Erythroblast (primary cell): ENCODE data around the gene MC1R.
"Not testable (repeated sequence)": the region's sequence is repeated elsewhere in the genome, so short reads cannot be mapped to it uniquely, and the experiment has no call there.

Experiments used
- DNase-seq, 2 experiments: peaks; one replicate each; lab custom pipeline; 2025; lab: John Stamatoyannopoulos, UW
- GATA1 ChIP-seq: IDR thresholded peaks from 2 replicates; pipeline ENCODE4 v1.6.1; 2011; ENCODE audit warnings: low read depth, mild to moderate bottlenecking, control low read depth, low read length, moderate library complexity
- POLR2A ChIP-seq: IDR thresholded peaks from 2 replicates; pipeline ENCODE4 v1.6.1; 2011; ENCODE audit warnings: mild to moderate bottlenecking, low read length

Gene MC1R

GRCh38 chr16:89923640-89924296 lies 5.1 kb downstream of the MC1R start:
- DNase-seq: no peak
- no peak for TF ChIP-seq POLR2A
- TF ChIP-seq GATA1: no peak

- peak; percentile 48 to 57 for DNase-seq
- no peak for TF ChIP-seq GATA1
- no peak for TF ChIP-seq POLR2A
Observed at GRCh38 chr16:89924297-89924924, 5.7 kb downstream of the MC1R start.

DNA sequence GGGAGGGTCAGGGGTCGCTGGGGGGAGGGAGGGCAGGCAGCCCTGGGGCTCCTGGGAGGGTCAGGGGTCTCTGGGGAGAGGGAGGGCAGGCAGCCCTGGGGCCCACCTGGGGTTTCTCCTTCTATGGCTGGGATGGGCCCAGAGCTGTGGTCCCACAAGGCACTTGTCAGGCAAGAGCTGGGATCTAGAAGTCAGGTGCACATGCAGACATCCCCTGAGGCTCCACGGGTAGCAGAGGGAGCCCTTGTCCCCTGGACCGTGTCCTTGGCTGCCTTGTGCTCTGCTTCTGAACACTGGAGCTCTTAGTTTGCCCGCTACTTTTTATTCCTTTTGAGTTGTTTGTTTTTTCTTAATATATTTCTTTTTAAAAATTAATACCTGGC lies 6.3 kb downstream of the MC1R start:
- no peak for TF ChIP-seq GATA1
- TF ChIP-seq POLR2A: no peak
- no peak for DNase-seq

GRCh38 chr16:89925596-89926079 lies 7.0 kb downstream of the MC1R start:
- DNase-seq: no peak

GRCh38 chr16:89931305-89931896 lies 12.7 kb downstream of the MC1R start:
- no peak for DNase-seq
- TF ChIP-seq GATA1: no peak
- TF ChIP-seq POLR2A: no peak

More at GRCh38 chr16:89925596-89926079, 7.0 kb downstream of the MC1R start:
- TF ChIP-seq POLR2A (no peak), GATA1 (no peak)

DNA sequence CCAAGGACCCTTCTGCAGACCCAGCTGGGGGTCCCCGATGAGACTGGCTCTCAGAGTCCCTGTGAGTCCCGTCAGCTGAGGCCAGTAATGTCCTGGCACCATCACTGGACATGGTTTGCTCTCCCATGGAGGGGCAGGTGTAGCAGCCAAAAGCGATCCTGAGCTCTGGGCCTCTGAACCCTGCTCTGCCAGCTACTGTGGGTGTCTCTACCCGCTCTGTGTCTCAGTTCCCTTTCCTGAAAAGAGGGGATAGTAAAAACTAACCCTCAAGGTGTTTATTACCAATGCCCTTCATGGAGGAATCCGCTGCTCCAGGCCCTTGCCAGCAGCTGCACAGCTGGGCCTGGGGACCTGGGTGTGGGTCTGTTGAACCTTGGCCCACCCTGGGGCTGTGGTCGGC lies 13.3 kb downstream of the MC1R start:
- no peak for DNase-seq
- TF ChIP-seq GATA1 (no peak), POLR2A (no peak)

DNA sequence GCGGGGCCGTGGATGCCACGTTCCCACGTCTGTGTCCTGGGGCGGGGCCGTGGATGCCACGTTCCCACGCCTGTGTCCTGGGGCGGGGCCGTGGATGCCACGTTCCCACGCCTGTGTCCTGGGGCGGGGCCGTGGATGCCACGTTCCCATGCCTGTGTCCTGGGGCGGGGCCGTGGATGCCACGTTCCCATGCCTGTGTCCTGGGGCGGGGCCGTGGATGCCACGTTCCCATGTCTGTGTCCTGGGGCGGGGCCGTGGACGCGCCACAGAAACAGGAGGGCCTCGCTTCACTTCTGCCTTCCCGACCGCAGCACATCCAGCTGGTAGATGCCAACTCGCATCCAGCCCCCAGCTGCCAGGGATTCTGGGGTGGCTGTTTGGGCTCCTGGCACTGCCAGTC lies 15.4 kb downstream of the MC1R start:
- DNase-seq: not testable (repeated sequence)

DNA sequence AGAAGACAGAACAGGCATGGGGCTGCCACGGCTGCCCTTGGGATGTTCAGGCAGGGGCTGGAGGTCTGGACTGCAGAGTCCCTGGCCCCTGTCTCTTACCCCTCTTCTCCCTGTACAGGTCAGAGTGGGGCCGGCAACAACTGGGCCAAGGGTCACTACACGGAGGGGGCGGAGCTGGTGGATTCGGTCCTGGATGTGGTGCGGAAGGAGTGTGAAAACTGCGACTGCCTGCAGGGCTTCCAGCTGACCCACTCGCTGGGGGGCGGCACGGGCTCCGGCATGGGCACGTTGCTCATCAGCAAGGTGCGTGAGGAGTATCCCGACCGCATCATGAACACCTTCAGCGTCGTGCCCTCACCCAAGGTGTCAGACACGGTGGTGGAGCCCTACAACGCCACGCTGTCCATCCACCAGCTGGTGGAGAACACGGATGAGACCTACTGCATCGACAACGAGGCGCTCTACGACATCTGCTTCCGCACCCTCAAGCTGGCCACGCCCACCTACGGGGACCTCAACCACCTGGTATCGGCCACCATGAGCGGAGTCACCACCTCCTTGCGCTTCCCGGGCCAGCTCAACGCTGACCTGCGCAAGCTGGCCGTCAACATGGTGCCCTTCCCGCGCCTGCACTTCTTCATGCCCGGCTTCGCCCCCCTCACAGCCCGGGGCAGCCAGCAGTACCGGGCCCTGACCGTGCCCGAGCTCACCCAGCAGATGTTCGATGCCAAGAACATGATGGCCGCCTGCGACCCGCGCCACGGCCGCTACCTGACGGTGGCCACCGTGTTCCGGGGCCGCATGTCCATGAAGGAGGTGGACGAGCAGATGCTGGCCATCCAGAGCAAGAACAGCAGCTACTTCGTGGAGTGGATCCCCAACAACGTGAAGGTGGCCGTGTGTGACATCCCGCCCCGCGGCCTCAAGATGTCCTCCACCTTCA lies 16.2 kb downstream of the MC1R start:
- TF ChIP-seq POLR2A (no peak), GATA1 (no peak)

DNA sequence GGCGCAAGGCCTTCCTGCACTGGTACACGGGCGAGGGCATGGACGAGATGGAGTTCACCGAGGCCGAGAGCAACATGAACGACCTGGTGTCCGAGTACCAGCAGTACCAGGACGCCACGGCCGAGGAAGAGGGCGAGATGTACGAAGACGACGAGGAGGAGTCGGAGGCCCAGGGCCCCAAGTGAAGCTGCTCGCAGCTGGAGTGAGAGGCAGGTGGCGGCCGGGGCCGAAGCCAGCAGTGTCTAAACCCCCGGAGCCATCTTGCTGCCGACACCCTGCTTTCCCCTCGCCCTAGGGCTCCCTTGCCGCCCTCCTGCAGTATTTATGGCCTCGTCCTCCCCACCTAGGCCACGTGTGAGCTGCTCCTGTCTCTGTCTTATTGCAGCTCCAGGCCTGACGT lies 17.0 kb downstream of the MC1R start:
- DNase-seq: not testable (repeated sequence)

More for the DNA sequence above, 16.2 kb downstream of the MC1R start:
- DNase-seq: no peak

- DNase-seq: no peak
- no peak for TF ChIP-seq GATA1
- TF ChIP-seq POLR2A: no peak
Observed at GRCh38 chr16:89936034-89936433, 17.4 kb downstream of the MC1R start.

DNA sequence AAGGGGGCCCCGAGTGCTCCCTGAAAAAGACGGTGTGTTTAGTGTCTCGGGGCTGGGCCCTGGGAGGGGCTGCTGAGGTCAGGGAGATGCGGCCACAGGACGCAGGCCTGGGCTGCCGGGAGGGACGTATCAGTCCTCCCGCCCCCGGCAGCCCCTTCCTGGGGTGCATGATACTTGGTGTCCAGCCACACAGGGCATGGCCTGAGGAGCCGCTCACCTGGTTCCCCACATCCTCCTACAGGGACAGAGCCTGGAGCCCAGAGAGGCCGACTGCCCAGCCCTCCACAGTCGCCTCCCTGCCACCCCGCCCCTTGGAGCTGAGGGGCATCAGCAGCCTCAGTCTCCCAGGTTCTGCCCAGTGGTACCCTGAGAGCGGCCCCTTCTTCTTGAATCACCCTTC lies 17.8 kb downstream of the MC1R start:
- DNase-seq: no peak
- no peak for TF ChIP-seq POLR2A
- no peak for TF ChIP-seq GATA1

DNA sequence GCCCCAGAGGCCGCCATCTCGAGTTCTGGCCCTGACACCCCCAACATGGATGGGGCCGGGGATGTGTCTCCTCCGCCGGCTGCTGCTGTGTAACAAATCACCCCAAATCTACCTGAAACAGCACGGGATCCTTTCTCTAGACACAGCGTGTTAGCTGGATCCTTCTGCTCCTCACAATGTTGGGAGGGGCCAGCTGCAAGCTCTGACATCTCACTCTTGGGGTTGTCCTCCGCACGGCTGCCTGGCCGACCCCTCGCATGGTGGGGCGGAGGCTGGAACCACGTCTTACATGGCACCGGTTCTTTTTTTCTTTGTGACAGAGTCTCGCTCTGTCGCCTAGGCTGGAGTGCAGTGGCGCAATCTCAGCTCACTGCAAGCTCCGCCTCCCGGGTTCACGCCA lies 18.3 kb downstream of the MC1R start:
- no peak for TF ChIP-seq POLR2A
- TF ChIP-seq GATA1: no peak
- DNase-seq: no peak

DNA sequence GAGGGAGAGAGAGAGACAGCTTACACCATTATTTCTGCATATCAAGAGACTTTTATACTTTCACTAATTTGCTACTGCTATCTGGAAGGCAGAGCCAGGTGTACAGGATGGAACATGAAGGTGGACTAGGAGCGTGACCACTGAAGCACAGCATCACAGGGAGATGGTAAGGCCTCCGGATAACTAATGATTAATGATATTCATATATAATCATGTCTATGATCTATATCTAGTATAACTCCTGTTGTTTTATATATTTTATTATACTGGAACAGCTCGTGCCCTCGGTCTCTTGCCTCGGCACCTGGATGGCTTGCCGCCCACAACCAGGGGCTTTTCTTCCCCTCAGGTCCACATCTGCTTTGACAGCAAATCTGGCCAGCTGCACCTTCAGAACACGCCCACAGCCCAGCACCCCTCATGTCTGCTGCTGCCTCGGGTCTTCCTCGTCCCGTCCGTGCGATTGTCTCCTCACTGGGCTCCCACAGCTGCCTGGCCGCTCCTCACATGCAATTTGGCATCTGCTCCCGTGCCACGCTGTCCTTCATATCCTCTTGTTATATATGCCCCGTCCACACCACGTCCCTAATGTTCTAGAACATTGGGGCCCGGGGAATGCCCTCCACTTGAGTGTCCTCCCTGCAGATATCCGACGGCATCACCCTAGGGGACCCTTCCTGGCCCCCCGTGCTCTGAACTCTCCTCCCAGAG lies 19.7 kb downstream of the MC1R start:
- DNase-seq: no peak
- TF ChIP-seq GATA1 (no peak), POLR2A (no peak)

DNA sequence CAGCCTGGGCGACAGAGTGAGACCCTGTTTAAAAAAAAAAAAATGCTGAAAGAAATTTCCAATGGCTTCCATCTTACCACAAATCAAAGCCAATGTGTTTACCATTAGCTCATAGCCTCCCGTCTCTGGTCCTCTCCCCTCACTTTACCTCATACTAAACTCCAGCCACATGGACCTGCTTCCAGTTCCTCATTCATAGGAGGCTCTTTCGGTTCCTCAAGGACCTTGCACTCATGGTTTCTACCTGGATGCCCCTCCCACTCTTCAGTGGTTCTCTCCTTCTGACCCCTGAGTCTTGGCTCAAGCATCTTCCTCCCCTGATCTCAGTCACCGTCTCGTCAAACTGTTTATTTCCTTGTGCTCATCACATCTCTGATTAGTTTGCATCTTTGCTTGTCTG lies 26.1 kb downstream of the MC1R start:
- DNase-seq: no peak
- no peak for TF ChIP-seq GATA1
- no peak for TF ChIP-seq POLR2A
